Peyer's patch (tissue), 4 donors: ENCODE data around the gene TUBGCP3.

ENCODE experiments used
- POLR2A ChIP-seq, 2 donors: fragments of 450-650 bp; IDR thresholded peaks; one replicate each; pipeline ENCODE4 v1.5.1; 2017; ENCODE audit warnings: antibody characterized with exemption in 2 of 2, mild to moderate bottlenecking in 2 of 2, moderate library complexity in 2 of 2
- TF ChIP-seq, protein P1 (sequence below), 6 experiments: fragments of 450-650 bp in 4 of 6; fragments of 200-600 bp in 2 of 6; sonication (generic) in 1 of 6; IDR thresholded peaks; one replicate each; pipeline ENCODE4 v1.5.1; 2017 to 2019; ENCODE audit warnings: antibody characterized with exemption in 6 of 6, mild to moderate bottlenecking in 3 of 6, moderate library complexity in 1 of 6

DNA sequence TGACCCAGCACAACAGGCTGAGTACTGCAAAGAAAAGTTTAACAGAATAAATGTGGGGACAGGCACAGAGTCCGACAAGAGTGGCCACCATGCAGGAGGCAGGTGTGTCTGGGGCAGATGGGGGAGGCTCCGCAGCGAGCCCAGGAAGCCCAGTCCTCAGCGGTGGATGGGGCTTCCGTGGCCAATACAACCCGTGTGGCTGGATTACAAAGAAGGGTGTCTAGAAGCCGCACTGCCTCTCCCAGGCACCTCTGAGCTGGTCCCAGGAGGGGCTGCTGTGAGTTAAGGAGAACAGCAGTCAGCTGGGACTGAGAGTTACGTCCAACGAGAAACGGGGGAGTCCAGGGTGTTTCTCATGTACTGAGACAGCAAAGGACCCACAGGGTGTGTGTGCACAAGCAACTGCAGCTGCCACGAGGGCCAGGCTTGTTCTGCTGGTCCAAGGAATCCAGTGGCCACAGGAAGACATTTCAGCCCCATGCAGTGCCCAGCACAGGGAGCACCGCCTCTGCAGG is 141.5 kb downstream of the TUBGCP3 start:
- TF ChIP-seq, protein P1, sequence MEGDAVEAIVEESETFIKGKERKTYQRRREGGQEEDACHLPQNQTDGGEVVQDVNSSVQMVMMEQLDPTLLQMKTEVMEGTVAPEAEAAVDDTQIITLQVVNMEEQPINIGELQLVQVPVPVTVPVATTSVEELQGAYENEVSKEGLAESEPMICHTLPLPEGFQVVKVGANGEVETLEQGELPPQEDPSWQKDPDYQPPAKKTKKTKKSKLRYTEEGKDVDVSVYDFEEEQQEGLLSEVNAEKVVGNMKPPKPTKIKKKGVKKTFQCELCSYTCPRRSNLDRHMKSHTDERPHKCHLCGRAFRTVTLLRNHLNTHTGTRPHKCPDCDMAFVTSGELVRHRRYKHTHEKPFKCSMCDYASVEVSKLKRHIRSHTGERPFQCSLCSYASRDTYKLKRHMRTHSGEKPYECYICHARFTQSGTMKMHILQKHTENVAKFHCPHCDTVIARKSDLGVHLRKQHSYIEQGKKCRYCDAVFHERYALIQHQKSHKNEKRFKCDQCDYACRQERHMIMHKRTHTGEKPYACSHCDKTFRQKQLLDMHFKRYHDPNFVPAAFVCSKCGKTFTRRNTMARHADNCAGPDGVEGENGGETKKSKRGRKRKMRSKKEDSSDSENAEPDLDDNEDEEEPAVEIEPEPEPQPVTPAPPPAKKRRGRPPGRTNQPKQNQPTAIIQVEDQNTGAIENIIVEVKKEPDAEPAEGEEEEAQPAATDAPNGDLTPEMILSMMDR (IDR thresholded peaks at IDR 0.05) = no peak
- no peak for TF ChIP-seq POLR2A (IDR thresholded peaks at IDR 0.05)
